Fibroblast of pulmonary artery (primary cell): ENCODE measurements around the gene KLLN.
A peak's percentile ranks its signal among the peaks of the same experiment; 100 is the strongest.
"Not testable (repeated sequence)": the region's sequence is repeated elsewhere in the genome, so short reads cannot be mapped to it uniquely, and the experiment has no call there.

Experiments used
- DNase-seq: peaks from one replicate; pipeline ENCODE4 v3.0.0-alpha.2; 2010; ENCODE audit warnings: low read depth
- H3K4me3 ChIP-seq: replicated peaks from 2 replicates; pipeline ENCODE4 v1.5.1; 2011; ENCODE audit warnings: low read depth, mild to moderate bottlenecking, control low read depth, low read length, moderate library complexity
- CTCF ChIP-seq: IDR thresholded peaks from 2 replicates; pipeline ENCODE4 v1.5.1; 2011; ENCODE audit warnings: mild to moderate bottlenecking, control low read depth, low read length, inconsistent platforms; ENCODE audit errors: missing control alignments

The KLLN gene

GRCh38 chr10:87864496-87865059 is 1.2 kb upstream of the KLLN start:
- DNase-seq: no peak
- no peak for TF ChIP-seq CTCF
- peak overlapping the region; percentile 85 for H3K4me3 ChIP-seq

GRCh38 chr10:87863951-87864495 is 690 bp upstream of the KLLN start:
- peak overlapping the region; percentile 85 for H3K4me3 ChIP-seq
- peak; percentile 35 for DNase-seq

- DNase-seq: no peak
- peak overlapping the region; percentile 85 for H3K4me3 ChIP-seq
- TF ChIP-seq CTCF: no peak
Measured at GRCh38 chr10:87862679-87863052, 667 bp downstream of the KLLN start.

- no peak for TF ChIP-seq CTCF
- H3K4me3 ChIP-seq: peak overlapping the region; percentile 85
- DNase-seq: peak; percentile 99
Measured at GRCh38 chr10:87861953-87862678, 1.2 kb downstream of the KLLN start.

- H3K4me3 ChIP-seq: peak overlapping the region; percentile 85
- peak; percentile 92 for DNase-seq
- TF ChIP-seq CTCF: no peak
Measured at GRCh38 chr10:87861566-87861952, 1.8 kb downstream of the KLLN start.

- H3K4me3 ChIP-seq: no peak overlapping the region
- no peak for TF ChIP-seq CTCF
- no peak for DNase-seq
Measured at GRCh38 chr10:87860816-87861403, 2.4 kb downstream of the KLLN start.

- peak; percentile 45 for TF ChIP-seq CTCF
- no peak overlapping the region for H3K4me3 ChIP-seq
- DNase-seq: peak; percentile 76
Measured at GRCh38 chr10:87860156-87860795, 3.1 kb downstream of the KLLN start.

GRCh38 chr10:87855665-87856064 is 7.7 kb downstream of the KLLN start:
- H3K4me3 ChIP-seq, DNase-seq: not testable (repeated sequence)

GRCh38 chr10:87855247-87855646 is 8.1 kb downstream of the KLLN start:
- H3K4me3 ChIP-seq: not testable (repeated sequence)

More at GRCh38 chr10:87855247-87855646, 8.1 kb downstream of the KLLN start:
- not testable (repeated sequence) for DNase-seq
